OCI-LY7 (cell line): ENCODE data around the gene ST8SIA5.

Source experiments
- EZH2phosphoT487 ChIP-seq: fragments of 200-600 bp; sonication (generic); IDR thresholded peaks from 2 replicates; pipeline ENCODE4 v1.6.1; 2018; ENCODE audit warnings: low read depth, borderline replicate concordance, mild to moderate bottlenecking, mixed run types, antibody characterized with exemption, low read length, moderate library complexity, mixed read lengths
- TF ChIP-seq, protein P1 (sequence below): fragments of 200-600 bp; sonication (generic); conservative IDR thresholded peaks from 2 replicates; pipeline ENCODE4 v1.5.1; 2014; ENCODE audit warnings: mild to moderate bottlenecking, antibody characterized with exemption, low read length, moderate library complexity, mixed read lengths

GRCh38 chr18:46722051-46722450 lies 34.8 kb downstream of the ST8SIA5 start:
- TF ChIP-seq, protein P1, sequence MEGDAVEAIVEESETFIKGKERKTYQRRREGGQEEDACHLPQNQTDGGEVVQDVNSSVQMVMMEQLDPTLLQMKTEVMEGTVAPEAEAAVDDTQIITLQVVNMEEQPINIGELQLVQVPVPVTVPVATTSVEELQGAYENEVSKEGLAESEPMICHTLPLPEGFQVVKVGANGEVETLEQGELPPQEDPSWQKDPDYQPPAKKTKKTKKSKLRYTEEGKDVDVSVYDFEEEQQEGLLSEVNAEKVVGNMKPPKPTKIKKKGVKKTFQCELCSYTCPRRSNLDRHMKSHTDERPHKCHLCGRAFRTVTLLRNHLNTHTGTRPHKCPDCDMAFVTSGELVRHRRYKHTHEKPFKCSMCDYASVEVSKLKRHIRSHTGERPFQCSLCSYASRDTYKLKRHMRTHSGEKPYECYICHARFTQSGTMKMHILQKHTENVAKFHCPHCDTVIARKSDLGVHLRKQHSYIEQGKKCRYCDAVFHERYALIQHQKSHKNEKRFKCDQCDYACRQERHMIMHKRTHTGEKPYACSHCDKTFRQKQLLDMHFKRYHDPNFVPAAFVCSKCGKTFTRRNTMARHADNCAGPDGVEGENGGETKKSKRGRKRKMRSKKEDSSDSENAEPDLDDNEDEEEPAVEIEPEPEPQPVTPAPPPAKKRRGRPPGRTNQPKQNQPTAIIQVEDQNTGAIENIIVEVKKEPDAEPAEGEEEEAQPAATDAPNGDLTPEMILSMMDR, result no peak
- no peak for TF ChIP-seq EZH2phosphoT487
